ENCODE measurements around the gene ARCN1.
"Not testable (repeated sequence)": the region's sequence is repeated elsewhere in the genome, so short reads cannot be mapped to it uniquely, and the experiment has no call there.

ARCN1 gene

DNA sequence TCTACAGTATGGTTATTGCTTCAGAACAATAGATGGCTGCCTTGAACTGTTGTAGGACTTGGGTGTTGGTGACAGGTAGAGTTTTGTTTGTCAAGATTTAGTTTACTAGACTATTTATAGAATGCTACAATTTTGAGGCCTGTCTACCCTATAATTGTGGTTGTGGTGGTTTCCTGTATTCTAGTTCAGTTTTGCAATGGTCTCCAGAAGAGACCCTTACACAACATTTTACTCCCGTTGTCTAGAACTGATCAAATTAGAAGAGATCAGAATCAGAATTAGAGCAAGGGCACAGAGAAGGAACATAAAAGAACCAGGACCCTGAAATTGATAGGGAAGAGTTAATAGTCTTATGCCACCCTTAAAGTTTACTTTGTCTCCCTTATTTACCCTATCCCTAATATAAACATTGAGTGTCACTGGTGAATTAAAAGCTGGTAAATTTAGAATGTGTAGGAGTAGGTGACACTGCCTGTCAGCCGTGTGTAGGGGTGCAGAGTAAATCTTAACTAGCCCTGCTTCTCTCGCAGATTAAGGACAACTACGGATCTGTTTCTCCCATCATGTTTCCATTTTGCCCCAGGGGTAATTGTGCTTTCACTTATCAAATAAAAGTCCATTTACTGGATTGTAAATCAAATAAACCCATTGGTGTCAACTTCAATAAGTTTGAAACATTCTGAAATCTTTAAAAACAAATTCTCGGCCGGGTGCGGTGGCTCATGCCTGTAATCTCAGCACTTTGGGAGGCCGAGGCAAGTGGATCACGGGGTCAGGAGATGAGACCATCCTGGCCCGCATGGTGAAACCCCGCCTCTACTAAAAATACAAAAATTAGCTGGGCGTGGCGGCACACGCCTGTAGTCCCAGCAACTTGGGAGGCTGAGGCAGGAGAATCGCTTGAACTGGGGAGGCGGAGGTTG lies 24.3 kb downstream of the ARCN1 start:
- POLR2A ChIA-PET = no interaction called here
- CTCF ChIA-PET = interaction anchor here (1.6 to 6.4 kb wide), 5 partner anchors 8 to 63 kb away, joined by 10 to 65 read pairs (median 47); partner anchors contain the start of genes ARCN1 and PHLDB1
- TF ChIP-seq, protein P1, sequence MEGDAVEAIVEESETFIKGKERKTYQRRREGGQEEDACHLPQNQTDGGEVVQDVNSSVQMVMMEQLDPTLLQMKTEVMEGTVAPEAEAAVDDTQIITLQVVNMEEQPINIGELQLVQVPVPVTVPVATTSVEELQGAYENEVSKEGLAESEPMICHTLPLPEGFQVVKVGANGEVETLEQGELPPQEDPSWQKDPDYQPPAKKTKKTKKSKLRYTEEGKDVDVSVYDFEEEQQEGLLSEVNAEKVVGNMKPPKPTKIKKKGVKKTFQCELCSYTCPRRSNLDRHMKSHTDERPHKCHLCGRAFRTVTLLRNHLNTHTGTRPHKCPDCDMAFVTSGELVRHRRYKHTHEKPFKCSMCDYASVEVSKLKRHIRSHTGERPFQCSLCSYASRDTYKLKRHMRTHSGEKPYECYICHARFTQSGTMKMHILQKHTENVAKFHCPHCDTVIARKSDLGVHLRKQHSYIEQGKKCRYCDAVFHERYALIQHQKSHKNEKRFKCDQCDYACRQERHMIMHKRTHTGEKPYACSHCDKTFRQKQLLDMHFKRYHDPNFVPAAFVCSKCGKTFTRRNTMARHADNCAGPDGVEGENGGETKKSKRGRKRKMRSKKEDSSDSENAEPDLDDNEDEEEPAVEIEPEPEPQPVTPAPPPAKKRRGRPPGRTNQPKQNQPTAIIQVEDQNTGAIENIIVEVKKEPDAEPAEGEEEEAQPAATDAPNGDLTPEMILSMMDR (IDR thresholded peaks at IDR 0.05; ENCODE audit: insufficient read depth, low read length, missing control alignments) = no peak
- DNase-seq (ENCODE audit: low read depth, low spot score) = no peak
- no peak overlapping the region for H3K4me3 ChIP-seq (ENCODE audit: low read depth, low read length)

GRCh38 chr11:118597556-118597955 lies 25.3 kb downstream of the ARCN1 start:
- POLR2A ChIA-PET = no interaction called here
- CTCF ChIA-PET = no interaction called here
- no peak for DNase-seq (ENCODE audit: low read depth, low spot score)
- TF ChIP-seq, protein P1 (IDR thresholded peaks at IDR 0.05; ENCODE audit: insufficient read depth, low read length, missing control alignments) = no peak
- H3K4me3 ChIP-seq (ENCODE audit: low read depth, low read length) = no peak overlapping the region

GRCh38 chr11:118602331-118602730 lies 30.1 kb downstream of the ARCN1 start:
- DNase-seq (ENCODE audit: low read depth, low spot score) = no peak
- TF ChIP-seq, protein P1 (IDR thresholded peaks at IDR 0.05; ENCODE audit: insufficient read depth, low read length, missing control alignments) = no peak
- ChIA-PET CTCF (interaction anchor here (0.7 to 6.6 kb wide), 4 partner anchors 7 to 60 kb away, joined by 3 to 65 read pairs (median 4); no protein-coding TSS in a partner anchor), POLR2A (no interaction called here)
- H3K4me3 ChIP-seq (ENCODE audit: low read depth, low read length) = no peak overlapping the region

GRCh38 chr11:118603709-118604108 lies 31.5 kb downstream of the ARCN1 start:
- DNase-seq (ENCODE audit: low read depth, low spot score); H3K4me3 ChIP-seq (ENCODE audit: low read depth, low read length): not testable (repeated sequence)
- POLR2A ChIA-PET = interaction anchor here (1.6 kb wide), 1 partner anchor 9 kb away, joined by 6 read pairs; no protein-coding TSS in a partner anchor
- CTCF ChIA-PET = interaction anchor here (0.7 to 7.0 kb wide), 6 partner anchors 10 to 719 kb away, joined by 3 to 65 read pairs (median 5); no protein-coding TSS in a partner anchor

DNA sequence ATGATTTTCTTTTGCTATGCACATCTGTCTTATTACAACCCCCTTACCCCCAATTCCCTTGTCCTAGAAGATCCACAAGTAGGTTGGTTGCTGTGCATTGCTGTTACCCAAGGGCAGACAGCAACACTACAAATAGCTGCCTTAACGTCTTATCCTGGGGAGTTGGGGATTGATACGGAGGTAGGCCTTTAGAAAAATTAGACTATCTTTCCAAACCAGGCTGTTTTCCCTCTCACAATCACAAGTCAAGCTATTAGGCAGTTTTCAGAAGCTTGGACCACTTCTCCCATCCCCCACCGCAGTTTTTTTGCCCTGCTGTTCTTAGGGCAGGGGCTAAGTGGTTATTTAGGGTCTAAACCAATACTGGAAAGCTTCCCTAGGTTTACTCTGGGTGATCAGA lies 32.4 kb downstream of the ARCN1 start:
- CTCF ChIA-PET = interaction anchor here (0.8 to 7.0 kb wide), 7 partner anchors 10 to 85 kb away, joined by 3 to 65 read pairs (median 4); no protein-coding TSS in a partner anchor
- H3K4me3 ChIP-seq (ENCODE audit: low read depth, low read length) = no peak overlapping the region
- DNase-seq (ENCODE audit: low read depth, low spot score) = no peak
- POLR2A ChIA-PET = interaction anchor here (1.6 to 8.5 kb wide), 2 partner anchors 10 to 16 kb away, joined by 6 to 172 read pairs; no protein-coding TSS in a partner anchor
- TF ChIP-seq, protein P1 (IDR thresholded peaks at IDR 0.05; ENCODE audit: insufficient read depth, low read length, missing control alignments) = no peak

GRCh38 chr11:118605116-118605867 lies 33.1 kb downstream of the ARCN1 start:
- ChIA-PET CTCF (interaction anchor here (0.8 to 8.9 kb wide), 11 partner anchors 9 to 84 kb away, joined by 3 to 138 read pairs (median 4); no protein-coding TSS in a partner anchor), POLR2A (interaction anchor here (1.6 to 8.5 kb wide), 2 partner anchors 11 to 15 kb away, joined by 6 to 172 read pairs; no protein-coding TSS in a partner anchor)
- DNase-seq (ENCODE audit: low read depth, low spot score) = peak; percentile 38
- TF ChIP-seq, protein P1 (IDR thresholded peaks at IDR 0.05; ENCODE audit: insufficient read depth, low read length, missing control alignments) = no peak
- H3K4me3 ChIP-seq (ENCODE audit: low read depth, low read length) = no peak overlapping the region

Measured in AG04449 (cell line).